Endothelial cell of umbilical vein (primary cell): ENCODE results near the gene PCDHA7.
"Not testable (repeated sequence)": the region's sequence is repeated elsewhere in the genome, so short reads cannot be mapped to it uniquely, and the experiment has no call there.

ENCODE experiments used
- CTCF ChIP-seq, 2 donors: IDR thresholded peaks; 1 replicate in 1 of 2; 2 replicates in 1 of 2; pipeline ENCODE4 v1.5.1; 2011; ENCODE audit warnings: low read length in 2 of 2, mild to moderate bottlenecking in 2 of 2, moderate library complexity in 2 of 2, control low read depth in 1 of 2, inconsistent platforms in 1 of 2, low read depth in 1 of 2; ENCODE audit not compliant: insufficient read depth in 1 of 2; ENCODE audit errors: extremely low read depth in 1 of 2
- JUN ChIP-seq: IDR thresholded peaks from 2 replicates; pipeline ENCODE4 v1.6.1; 2011; ENCODE audit warnings: borderline replicate concordance, low read depth; ENCODE audit not compliant: insufficient read length, insufficient read depth
- POLR2A ChIP-seq: IDR thresholded peaks from 2 replicates; pipeline ENCODE4 v1.6.1; 2012; ENCODE audit warnings: low read depth, mild to moderate bottlenecking, control low read depth, low read length
- POLR2AphosphoS5 ChIP-seq: IDR thresholded peaks from 2 replicates; pipeline ENCODE4 v1.6.1; 2012; ENCODE audit warnings: low read depth, mild to moderate bottlenecking, control low read depth, low read length, moderate library complexity; ENCODE audit not compliant: insufficient read depth

- TF ChIP-seq CTCF (IDR thresholded peaks at IDR 0.05; ENCODE audit: extremely low read depth in 1 of 2, insufficient read depth in 1 of 2, low read depth in 1 of 2, low read length in 2 of 2); POLR2A; POLR2AphosphoS5; JUN: not testable (repeated sequence)
Observed at GRCh38 chr5:140787422-140787821, 46.6 kb upstream of the PCDHA7 start.
